ENCODE measurements around the gene DHRS13.
"Not testable (repeated sequence)": the region's sequence is repeated elsewhere in the genome, so short reads cannot be mapped to it uniquely, and the experiment has no call there.

DHRS13 gene

GRCh38 chr17:28935744-28936460 is 33.0 kb upstream of the DHRS13 start:
- no peak for DNase-seq (ENCODE audit: low read depth)

DNA sequence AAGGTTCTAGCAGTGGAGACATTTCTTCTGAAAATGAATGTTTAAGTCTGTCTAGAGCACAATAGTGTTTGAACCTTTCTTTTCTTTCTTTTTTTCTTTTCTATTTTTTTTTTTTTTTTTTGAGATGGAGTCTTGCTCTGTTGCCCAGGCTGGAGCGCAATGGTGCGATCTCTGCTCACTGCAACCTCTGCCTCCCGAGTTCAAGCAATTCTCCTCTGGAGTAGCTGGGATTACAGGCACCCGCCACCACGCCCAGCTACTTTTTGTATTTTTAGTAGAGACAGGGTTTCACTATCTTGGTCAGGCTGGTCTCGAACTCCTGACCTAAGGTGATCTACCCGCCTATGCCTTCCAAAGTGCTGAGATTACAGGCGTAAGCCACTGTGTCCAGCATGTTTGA is 31.6 kb upstream of the DHRS13 start:
- not testable (repeated sequence) for DNase-seq (ENCODE audit: low read depth)

GRCh38 chr17:28929787-28930186 is 26.9 kb upstream of the DHRS13 start:
- DNase-seq (ENCODE audit: low read depth) = no peak

DNA sequence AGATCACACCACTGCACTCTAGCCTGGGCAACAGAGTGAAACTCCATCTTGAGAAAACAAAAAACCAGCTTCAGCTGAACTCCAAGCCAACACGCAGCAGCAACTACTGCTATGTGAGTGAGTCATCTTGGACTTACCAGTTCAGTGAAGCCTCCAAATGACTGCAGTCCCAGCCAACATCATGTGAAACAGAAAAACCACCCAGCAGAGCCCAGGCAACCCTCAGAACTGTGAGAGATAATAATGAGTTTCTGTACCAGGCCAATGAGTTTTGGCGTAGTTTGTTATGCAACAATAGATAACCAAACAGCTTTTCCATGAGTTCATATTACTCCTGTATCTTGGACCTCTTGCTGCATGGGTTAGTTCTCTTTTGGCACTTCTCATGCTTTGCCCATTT is 25.2 kb upstream of the DHRS13 start:
- no peak for DNase-seq (ENCODE audit: low read depth)

DNA sequence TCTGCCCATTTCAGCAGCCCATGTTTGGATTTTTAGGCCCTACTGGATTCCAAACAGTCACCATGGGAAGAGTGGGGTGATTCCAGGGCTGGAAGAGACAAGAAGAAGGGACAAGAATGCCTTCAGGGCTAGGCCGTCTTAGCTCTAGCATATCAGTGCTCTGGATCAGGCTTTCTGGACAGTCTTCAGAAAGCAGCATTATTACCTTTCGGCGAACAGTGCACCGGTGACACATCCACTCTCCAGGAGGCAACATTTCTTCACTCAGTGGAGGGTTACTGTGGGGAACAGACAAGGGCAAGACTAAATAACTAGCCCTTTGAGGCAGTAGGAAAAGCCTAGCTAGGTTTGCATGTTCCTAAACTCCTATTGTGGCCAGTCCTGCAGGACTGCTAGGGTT is 23.9 kb upstream of the DHRS13 start:
- DNase-seq (ENCODE audit: low read depth) = no peak

DNA sequence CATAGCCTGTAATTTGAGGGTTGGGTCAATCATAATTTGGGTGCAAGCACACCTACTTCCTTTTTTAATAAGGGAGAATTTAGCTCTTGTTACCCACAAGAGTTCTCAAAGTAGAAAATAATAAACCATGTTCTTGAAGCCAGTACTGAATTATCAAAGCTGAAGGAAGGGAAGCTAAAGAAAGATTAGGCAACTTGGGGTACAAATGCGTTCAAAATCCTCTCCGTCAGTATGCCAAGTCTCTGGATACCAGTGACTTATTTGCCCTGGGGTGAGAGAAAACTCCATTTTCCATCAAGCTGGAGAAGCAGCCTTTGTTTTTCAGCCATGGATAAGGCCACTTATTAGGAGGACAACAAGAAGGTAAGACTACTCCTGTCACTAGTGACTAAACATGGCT is 23.5 kb upstream of the DHRS13 start:
- DNase-seq (ENCODE audit: low read depth) = no peak

DNA sequence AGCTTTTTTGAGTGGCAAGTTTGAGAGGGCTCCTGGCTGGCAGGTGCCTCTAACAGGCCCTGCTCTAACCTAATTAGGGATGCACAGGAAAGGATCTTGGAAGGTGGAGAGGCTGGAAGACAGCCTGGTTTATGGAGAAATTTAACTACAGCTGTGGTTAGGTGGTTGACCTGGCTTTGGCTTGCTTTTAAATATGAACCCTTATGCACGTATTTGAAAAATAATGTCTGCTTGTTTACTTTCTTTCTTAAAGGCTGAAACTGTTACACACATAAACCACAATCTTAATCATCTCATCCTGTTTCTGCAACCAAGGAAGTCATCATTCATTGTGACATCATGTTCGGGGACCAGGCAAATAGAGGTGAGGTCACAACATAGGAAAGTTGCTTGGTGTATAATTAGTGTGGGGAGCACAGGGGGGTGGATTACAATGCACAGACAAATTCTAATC is 23.1 kb upstream of the DHRS13 start:
- DNase-seq (ENCODE audit: low read depth) = peak; percentile 82

DNA sequence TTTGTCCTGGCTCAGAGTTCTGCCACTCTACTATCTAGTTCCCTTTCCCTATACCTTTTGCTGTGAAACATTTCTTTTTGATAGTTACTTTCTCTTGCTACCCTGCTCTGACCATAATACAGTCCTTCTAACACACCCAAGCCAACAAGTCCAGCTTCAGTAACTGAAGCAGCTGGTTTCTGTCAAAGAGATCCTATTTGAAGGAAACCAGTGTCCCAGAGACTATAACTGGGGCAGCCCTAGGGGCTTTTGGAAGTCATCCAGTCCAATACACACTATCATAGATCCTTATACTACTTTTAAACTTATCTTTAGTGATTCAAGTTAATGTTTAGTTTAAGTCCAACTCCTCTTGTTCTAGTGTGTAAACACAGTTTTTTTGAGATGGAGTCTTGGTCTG is 17.3 kb upstream of the DHRS13 start:
- DNase-seq (ENCODE audit: low read depth) = no peak

DNA sequence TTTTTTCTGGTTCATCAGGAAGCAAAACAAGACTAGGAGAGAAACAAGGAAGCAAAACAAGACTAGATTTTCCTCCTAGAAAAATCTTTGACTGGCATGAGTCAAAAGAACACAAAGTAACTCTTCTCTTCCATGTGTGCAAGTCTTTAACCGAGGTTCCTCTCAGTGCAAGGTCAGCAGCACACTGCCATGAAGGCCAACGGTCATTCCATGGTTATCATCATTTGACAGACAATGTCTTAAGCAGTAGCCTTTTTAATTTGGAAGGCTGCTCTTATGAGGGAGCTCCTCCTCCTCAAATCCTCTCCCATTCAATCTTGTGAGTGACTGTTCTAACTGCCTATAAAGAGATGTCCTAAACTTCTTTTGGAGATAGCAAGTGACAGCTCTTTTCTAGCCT is 15.4 kb upstream of the DHRS13 start:
- no peak for DNase-seq (ENCODE audit: low read depth)

DNA sequence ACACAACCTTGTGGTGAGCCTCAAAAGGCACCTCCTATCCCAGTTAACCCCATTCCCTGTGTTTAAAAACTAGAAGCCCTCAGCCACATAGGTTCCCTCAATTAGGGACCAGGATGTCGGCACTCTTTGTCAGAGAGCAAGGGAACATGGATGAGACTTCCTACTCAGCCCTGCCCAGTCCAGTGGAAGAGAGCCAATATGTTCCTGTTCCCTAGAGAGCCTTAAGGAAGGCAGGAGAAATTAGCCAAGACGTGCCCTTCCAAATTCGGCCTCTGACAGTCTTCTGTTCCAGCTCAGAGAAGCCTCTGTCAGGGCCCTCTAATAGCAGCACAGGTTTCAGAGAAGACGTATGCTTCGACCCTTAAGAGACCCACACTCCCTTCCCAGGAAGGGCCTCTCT is 14.6 kb upstream of the DHRS13 start:
- no peak for DNase-seq (ENCODE audit: low read depth)

- DNase-seq (ENCODE audit: low read depth) = no peak
Measured at GRCh38 chr17:28917029-28917428, 14.2 kb upstream of the DHRS13 start.

DNA sequence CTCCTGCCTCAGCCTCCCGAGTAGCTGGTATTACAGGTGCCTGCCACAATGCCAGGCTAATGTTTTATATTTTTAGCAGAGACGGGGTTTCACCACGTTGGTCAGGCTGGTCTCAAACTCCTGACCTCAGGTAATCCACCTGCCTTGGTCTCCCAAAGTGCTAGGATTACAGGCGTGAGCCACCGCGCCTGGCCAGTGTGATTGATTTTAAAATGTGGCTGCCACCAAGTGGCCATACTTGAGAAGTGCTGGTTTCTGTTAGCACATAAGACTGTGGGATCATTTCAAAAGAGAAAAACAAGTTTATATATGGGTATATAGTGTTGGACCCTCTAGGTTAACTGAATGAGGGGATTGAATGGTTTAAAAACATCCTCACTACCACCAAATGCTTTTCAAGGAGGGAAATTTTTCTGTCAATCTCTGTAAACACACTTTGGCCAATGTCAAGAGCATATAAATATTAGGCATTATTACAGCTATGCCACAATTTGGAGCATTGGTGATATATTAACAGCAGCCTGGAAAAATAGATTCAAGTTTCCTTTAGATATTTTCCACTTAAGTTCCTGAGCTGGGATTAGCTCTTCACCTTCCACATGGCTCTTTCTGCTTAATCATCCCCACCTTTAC is 13.5 kb upstream of the DHRS13 start:
- DNase-seq (ENCODE audit: low read depth) = peak; percentile 45

- DNase-seq (ENCODE audit: low read depth) = no peak
Measured at GRCh38 chr17:28912938-28913333, 10.1 kb upstream of the DHRS13 start.

DNA sequence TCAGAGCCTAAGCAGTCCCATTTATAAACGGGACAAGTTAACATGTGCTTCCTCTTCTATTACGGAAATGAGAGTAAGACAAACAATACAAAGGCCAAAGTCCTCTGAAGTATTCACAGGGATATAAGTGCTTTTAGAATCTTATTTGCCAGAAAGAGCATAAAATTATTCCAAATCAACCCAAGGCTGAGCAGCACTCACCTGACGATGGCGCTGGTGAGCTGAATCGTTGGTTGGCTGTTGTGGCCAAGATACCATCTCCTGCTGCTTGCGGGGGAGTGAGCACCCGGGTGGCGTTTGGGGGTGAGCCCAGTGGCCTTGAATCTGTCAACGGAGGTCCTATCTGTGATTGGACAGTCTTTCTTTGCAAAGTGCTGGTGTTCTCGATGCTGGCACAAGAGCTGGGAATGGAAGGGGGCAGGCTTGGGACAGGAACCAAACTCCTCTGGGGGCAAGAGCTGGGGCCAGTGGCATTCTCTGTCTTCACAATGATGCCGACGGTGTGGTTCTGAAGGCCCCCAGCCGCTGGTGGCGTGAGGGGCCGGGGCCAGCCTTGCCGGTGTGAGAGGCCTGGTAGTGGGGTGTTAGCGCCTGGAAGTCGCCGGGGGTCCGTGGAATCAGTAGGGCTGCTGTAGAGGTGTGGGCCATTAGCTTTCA is 9.5 kb upstream of the DHRS13 start:
- DNase-seq (ENCODE audit: low read depth) = no peak

DNA sequence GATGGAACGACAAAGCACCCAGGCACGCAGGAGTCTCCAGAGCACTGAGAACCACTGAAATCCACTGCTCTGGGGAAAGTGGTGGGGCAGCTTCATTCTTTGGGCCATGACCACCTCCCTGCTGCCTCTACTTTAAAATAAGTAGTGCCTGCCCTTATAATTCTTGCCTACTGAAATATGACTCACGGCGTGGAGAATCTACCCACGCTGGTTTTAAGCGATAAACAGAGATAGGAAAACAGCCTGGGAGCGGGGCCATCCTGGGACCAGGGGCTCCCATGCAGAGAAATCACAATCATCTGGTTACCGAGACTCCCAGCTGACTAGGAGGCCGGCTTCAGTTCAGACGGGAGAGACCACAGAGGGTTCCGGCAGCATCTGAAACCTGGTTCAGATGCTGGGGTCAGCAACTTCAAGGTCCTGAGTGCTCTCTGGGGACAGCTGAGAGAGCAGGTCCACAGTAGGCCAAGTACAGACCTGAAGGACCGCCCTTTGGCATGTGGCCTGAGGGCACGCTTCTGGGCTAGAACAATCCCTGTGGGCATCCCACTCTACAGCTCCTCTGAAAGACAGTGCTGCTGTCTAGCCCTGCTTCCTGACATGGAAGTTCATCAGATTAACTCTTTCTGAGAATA is 8.6 kb upstream of the DHRS13 start:
- DNase-seq (ENCODE audit: low read depth) = no peak

GRCh38 chr17:28910534-28910933 is 7.7 kb upstream of the DHRS13 start:
- DNase-seq (ENCODE audit: low read depth) = no peak

DNA sequence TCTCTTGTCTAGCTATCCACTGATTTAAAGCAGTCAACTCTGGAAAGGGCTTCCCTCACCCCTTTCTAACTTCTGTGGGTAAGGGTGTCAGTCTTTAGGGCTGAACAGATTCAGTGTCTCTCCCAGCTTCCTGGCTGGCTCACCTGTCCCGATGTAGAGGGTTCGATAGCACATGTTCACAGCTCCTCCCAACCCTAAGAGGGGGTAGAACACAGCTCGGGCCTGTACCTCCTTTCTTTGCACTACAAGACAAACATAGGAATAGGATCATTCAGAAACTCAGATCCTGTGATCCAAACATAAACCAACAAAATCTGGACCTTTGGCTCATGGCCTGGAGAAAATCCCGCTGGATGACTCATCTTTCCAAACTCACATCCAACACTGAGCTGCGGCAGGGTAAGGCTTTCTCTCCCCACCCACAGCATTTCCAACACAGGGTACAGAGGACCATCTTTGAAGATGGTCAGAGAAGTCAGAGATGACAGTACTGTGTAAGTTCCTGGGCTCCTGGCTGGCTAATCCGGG is 5.8 kb upstream of the DHRS13 start:
- DNase-seq (ENCODE audit: low read depth) = peak; percentile 72

DNA sequence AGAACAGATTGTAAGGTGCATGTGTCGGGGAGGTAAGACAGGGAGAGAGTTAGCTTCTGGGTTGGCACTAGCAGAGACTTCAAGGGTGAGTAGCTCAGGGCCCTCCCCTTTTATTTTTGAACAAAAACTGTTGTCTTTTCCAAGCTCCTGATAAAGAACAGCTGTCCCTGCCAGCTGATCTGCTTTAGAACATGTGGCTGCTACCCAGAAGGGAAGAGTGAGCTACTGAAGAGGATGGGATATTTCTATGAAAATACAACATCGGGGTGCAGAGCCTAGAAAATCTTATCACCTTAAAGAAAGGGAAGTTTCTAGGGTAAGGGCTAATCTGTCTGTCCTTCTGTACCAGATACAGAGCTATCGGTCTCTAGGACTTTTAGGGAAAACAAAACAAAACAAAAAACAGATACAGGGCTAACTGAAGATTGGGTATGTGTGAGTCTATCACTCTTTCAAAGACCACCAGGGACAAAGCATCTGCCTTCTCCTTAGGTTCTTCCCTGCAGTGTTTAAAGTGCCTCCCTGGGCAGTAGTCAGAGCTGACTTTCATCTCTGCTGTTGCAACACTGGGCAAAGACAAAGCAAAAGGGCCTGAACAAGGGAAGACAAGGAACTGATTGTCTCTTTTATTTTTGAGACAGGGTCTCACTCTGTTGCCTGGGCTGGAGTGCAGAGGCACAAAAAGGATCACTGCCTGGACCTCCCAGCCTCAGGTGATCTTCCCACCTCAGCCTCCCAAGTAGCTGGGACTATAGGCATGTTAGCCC is 5.0 kb upstream of the DHRS13 start:
- DNase-seq (ENCODE audit: low read depth) = peak; percentile 49

GRCh38 chr17:28906706-28907438 is 4.0 kb upstream of the DHRS13 start:
- DNase-seq (ENCODE audit: low read depth) = no peak

GRCh38 chr17:28906276-28906675 is 3.4 kb upstream of the DHRS13 start:
- no peak for DNase-seq (ENCODE audit: low read depth)

DNA sequence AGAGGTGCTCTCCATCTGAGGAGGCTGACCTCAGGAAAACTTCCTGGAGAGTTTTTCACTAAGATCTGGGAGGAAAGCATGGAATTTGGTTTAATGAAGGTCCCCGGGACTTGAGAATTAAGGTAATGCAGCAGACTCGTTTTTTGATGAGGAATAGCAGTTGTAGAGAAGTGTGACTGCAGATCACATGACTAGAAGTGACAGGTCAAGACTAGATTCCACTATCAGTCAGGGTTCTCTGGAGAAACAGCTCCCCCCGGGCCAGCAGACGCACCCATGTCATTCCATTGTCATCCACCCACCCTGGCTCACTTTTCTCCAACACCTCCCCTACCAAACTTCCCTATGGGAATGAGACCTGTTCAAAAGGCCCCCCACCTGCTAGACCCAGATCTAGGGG is 1.9 kb upstream of the DHRS13 start:
- no peak for DNase-seq (ENCODE audit: low read depth)

Data from fibroblast of gingiva (primary cell).